GM13977 (cell line): ENCODE results near the gene GNG7.

Experiments
- DNase-seq: peaks from one replicate; pipeline ENCODE4 v3.0.0; 2012; ENCODE audit warnings: low spot score
- CTCF ChIP-seq: IDR thresholded peaks from 2 replicates; pipeline ENCODE4 v1.5.1; 2012; ENCODE audit warnings: mild to moderate bottlenecking, control low read depth; ENCODE audit not compliant: insufficient read depth; ENCODE audit errors: extremely low read depth, missing control alignments
- in situ Hi-C: fragments of 300-500 bp; cut with MboI; formaldehyde crosslinking; loops from one replicate; pipeline ENCODE4 v1.12.0; 2022; ENCODE audit warnings: low sequenced_read_pairs, low pct_unique_long_range_greater_than_20kb, mixed read lengths, inconsistent platforms; ENCODE audit not compliant: unreplicated experiment

The GNG7 gene

GRCh38 chr19:2484178-2484937 lies 218.1 kb downstream of the GNG7 start:
- in situ Hi-C loops, result no loop called here
- TF ChIP-seq CTCF, result no peak
- no peak for DNase-seq

DNA sequence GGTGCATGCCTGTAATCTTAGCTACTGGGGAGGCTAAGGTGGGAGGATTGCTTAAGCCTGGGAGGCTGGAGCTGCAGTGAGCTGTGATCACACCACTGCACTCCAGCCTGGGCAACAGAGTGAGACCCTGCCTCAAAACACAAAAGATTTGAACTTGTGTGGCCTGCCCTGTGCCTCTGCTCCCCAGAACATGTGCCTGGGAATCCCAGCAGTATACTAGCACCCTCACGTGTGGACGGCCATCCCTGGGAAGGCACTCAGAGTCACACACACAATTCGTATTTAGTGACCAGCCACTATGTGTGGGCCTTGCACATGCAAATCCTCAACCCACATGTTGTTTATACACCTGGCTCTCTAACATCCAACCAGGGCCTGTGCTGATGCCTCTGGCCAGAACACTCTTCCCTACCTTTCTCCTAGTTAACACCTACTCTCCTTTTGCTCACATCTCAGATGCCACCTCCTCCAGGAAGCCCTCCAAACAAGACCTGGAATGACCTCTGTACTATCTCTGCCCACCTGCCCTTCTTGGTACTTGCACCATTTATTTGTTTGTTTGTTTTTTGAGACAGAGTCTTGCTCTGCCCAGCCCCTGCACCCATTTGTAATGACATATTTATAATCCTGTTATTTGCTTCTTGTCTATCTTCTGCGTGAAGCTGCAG lies 218.9 kb downstream of the GNG7 start:
- in situ Hi-C loops, result no loop called here
- TF ChIP-seq CTCF, result no peak
- DNase-seq, result no peak

DNA sequence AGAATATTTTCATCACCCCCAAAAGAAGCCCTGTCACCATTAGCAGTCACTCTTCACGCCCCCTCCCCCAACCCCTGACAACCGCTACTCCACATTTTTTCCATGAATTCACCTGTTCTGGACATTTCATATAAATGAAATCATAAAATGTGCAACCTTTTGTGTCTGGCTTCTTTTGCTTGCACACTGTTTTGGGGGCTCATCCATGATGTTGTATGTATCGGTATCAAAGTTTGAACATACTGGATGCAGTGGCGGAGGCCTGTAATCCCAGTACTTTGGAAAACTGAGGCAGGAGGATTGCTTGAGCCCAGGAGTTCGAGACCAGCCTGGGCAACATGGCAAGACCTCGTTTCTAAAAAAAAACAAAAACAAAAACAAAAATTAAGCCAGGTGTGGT lies 219.4 kb downstream of the GNG7 start:
- TF ChIP-seq CTCF, result no peak
- in situ Hi-C loops, result no loop called here
- no peak for DNase-seq

- no peak for TF ChIP-seq CTCF
- in situ Hi-C loops, result no loop called here
- no peak for DNase-seq
Observed at GRCh38 chr19:2482354-2483038, 220.0 kb downstream of the GNG7 start.

DNA sequence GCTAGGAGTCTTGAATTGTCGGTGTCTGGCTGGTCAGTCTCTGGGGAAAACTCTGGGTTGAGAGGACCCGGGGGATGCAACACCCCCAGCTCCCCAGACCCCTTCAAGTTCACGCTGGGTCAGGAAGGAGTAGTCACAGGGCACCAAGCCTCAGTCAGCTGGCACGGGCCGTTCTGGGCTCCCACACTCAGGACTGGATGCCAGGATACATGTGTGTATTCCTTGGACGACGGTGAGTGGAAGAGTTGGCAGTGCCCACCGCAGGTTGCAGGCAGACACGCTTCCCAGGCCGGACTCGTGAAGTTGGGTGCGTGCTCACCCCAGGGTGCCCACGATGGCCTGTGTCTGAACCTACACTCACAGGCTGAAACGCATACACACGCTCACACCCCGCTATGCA lies 221.0 kb downstream of the GNG7 start:
- no peak for TF ChIP-seq CTCF

GRCh38 chr19:2479556-2480194 lies 222.8 kb downstream of the GNG7 start:
- in situ Hi-C loops, result no loop called here
- TF ChIP-seq CTCF, result peak; percentile 42
- DNase-seq, result no peak

More for the DNA sequence above, 221.0 kb downstream of the GNG7 start:
- in situ Hi-C loops, result no loop called here
- no peak for DNase-seq
